Endothelial cell of umbilical vein (primary cell): ENCODE measurements around the gene CD160. TPM values are rescaled to one million over a fixed set of nuclear protein-coding genes. Genes with fewer than 3 reads are reported as not detected.

Experiments
- BruUV-seq: library from RNA; stranded (reverse); fragments of 400-500 nt; replicated peaks from 2 replicates; lab custom pipeline; 2021; lab: Mats Ljungman, UMichigan
- CTCF ChIA-PET: fragments of 300-600, 350-600 bp; sonication (Branson Sonifier 250); formaldehyde crosslinking; loops from one replicate; lab custom pipeline; 2021; ENCODE audit warnings: antibody characterized with exemption, inconsistent platforms; lab: Charles Lee
- POLR2A ChIA-PET: fragments of 300-600, 350-600 bp; sonication (Branson Sonifier 250); formaldehyde crosslinking; loops from one replicate; lab custom pipeline; 2021; ENCODE audit warnings: antibody characterized with exemption, inconsistent platforms; lab: Charles Lee
- DNase-seq: peaks from one replicate; pipeline ENCODE4 v3.0.0-alpha.2; 2011; ENCODE audit warnings: low read depth, low spot score
- FAIRE-seq: peaks from 2 replicates; lab custom pipeline; 2011; peaks lifted over from hg19 to GRCh38; lab: Jason Lieb, UNC
- H2AFZ ChIP-seq: 2 replicates; pipeline ENCODE4 v1.6.0; 2012; ENCODE audit warnings: low read depth, low read length, control low read depth, inconsistent platforms
- H3K27ac ChIP-seq: 2 replicates; pipeline ENCODE4 v1.5.1; 2011; ENCODE audit warnings: low read depth, mild to moderate bottlenecking, control low read depth, low read length, moderate library complexity; ENCODE audit not compliant: insufficient read depth
- H3K27me3 ChIP-seq, 2 experiments: 2 replicates each; pipeline versions ENCODE4 v1.6.0 to v1.6.1; 2011; ENCODE audit warnings: low read length in 2 of 2, mixed read lengths in 1 of 2; ENCODE audit not compliant: control insufficient read depth in 2 of 2, insufficient read depth in 2 of 2
- H3K36me3 ChIP-seq, 2 experiments: 2 replicates in 1 of 2; 3 replicates in 1 of 2; pipeline ENCODE4 v1.5.1; 2011; ENCODE audit warnings: low read length in 2 of 2, mild to moderate bottlenecking in 1 of 2, moderate library complexity in 1 of 2; ENCODE audit not compliant: control insufficient read depth in 2 of 2, insufficient read depth in 2 of 2; ENCODE audit errors: extremely low read depth in 1 of 2
- H3K4me1 ChIP-seq: 3 replicates; pipeline ENCODE4 v1.5.1; 2011; ENCODE audit warnings: mild to moderate bottlenecking, low read length; ENCODE audit not compliant: control insufficient read depth, insufficient read depth; ENCODE audit errors: extremely low read depth
- H3K4me2 ChIP-seq: 2 replicates; pipeline ENCODE4 v1.6.1; 2011; ENCODE audit warnings: low read length, control low read depth, mixed read lengths; ENCODE audit not compliant: insufficient read depth
- H3K4me3 ChIP-seq, 3 experiments: fragments of 200-600 bp in 1 of 3; sonication (generic), shearing (Covaris generic) in 1 of 3; replicated peaks in 1 of 3; 2 replicates each; pipeline ENCODE4 v1.5.1; 2011 to 2016; ENCODE audit warnings: control low read depth in 3 of 3, low read length in 3 of 3, mild to moderate bottlenecking in 2 of 3, inconsistent platforms in 1 of 3, low read depth in 1 of 3, moderate library complexity in 1 of 3; ENCODE audit not compliant: insufficient read depth in 1 of 3
- H3K79me2 ChIP-seq: 2 replicates; pipeline ENCODE4 v1.6.0; 2012; ENCODE audit warnings: low read length, inconsistent platforms; ENCODE audit not compliant: control insufficient read depth, insufficient read depth
- H3K9ac ChIP-seq: replicated peaks from 2 replicates; pipeline ENCODE3; 2011; ENCODE audit warnings: low read length, control low read depth; ENCODE audit not compliant: insufficient read depth; ENCODE audit errors: extremely low read depth
- H3K9me1 ChIP-seq: replicated peaks from 3 replicates; pipeline ENCODE4 v1.6.0; 2011; ENCODE audit warnings: mild to moderate bottlenecking, low read length; ENCODE audit not compliant: control insufficient read depth, insufficient read depth; ENCODE audit errors: extremely low read depth
- H3K9me3 ChIP-seq: replicated peaks from 2 replicates; pipeline ENCODE4 v1.5.1; 2012; ENCODE audit warnings: low read length, inconsistent platforms; ENCODE audit not compliant: control insufficient read depth, insufficient read depth
- H4K20me1 ChIP-seq: replicated peaks from 2 replicates; pipeline ENCODE3; 2011; ENCODE audit warnings: mild to moderate bottlenecking, low read length; ENCODE audit not compliant: control insufficient read depth, insufficient read depth; ENCODE audit errors: extremely low read depth
- EZH2 ChIP-seq: IDR thresholded peaks from 2 replicates; pipeline ENCODE4 v1.6.1; 2012; ENCODE audit warnings: borderline replicate concordance, low read depth, mild to moderate bottlenecking, moderate library complexity, low read length, inconsistent platforms; ENCODE audit not compliant: severe bottlenecking
- FOS ChIP-seq: IDR thresholded peaks from 2 replicates; pipeline ENCODE4 v1.6.1; 2011; ENCODE audit warnings: mild to moderate bottlenecking, low read length, moderate library complexity, borderline replicate concordance; ENCODE audit not compliant: insufficient read depth
- GATA2 ChIP-seq: IDR thresholded peaks from 2 replicates; pipeline ENCODE4 v1.7.0; 2011; ENCODE audit warnings: low read depth, mild to moderate bottlenecking, moderate library complexity, mixed read lengths, low read length; ENCODE audit not compliant: insufficient read length, insufficient read depth
- JUN ChIP-seq: IDR thresholded peaks from 2 replicates; pipeline ENCODE4 v1.6.1; 2011; ENCODE audit warnings: borderline replicate concordance, low read depth; ENCODE audit not compliant: insufficient read length, insufficient read depth
- MYC ChIP-seq: IDR thresholded peaks from one replicate; pipeline ENCODE4 v1.6.1; 2011; ENCODE audit warnings: mild to moderate bottlenecking, low read depth, low read length
- POLR2A ChIP-seq: IDR thresholded peaks from 2 replicates; pipeline ENCODE4 v1.6.1; 2012; ENCODE audit warnings: low read depth, mild to moderate bottlenecking, control low read depth, low read length
- POLR2AphosphoS5 ChIP-seq: IDR thresholded peaks from 2 replicates; pipeline ENCODE4 v1.6.1; 2012; ENCODE audit warnings: low read depth, mild to moderate bottlenecking, control low read depth, low read length, moderate library complexity; ENCODE audit not compliant: insufficient read depth
- dilution Hi-C: fragments of 300-500 bp; cut with MboI; formaldehyde crosslinking; loops from one replicate; pipeline ENCODE4 v1.15.0; 2019; ENCODE audit warnings: low sequenced_read_pairs; ENCODE audit not compliant: extremely low pct_ligation_motif_present
- intact Hi-C: fragments of 100-400 bp; cut with micrococcal nuclease; formaldehyde crosslinking; loops from one replicate; pipeline ENCODE4 v1.10.0; 2022
- polyA plus RNA-seq, 4 experiments: library from polyadenylated mRNA; depleted of rRNA in 3 of 4; stranded (reverse) in 3 of 4; unstranded in 1 of 4; fragments of >200 nt; gene quantifications; 2 replicates each; pipeline versions ENCODE4 v1.2.1 to v1.2.3, GENCODE V29; 2011 to 2012; ENCODE audit warnings: missing spikeins in 1 of 4
- total RNA-seq: library from RNA; stranded (reverse); gene quantifications from 2 replicates; pipeline ENCODE4 v1.2.3, GENCODE V29; 2021
- TF ChIP-seq, protein P1 (sequence below): IDR thresholded peaks from 2 replicates; pipeline ENCODE4 v1.6.1; 2011; ENCODE audit not compliant: insufficient read depth, insufficient read length
- TF ChIP-seq, protein P2 (sequence below), 2 donors: IDR thresholded peaks; 1 replicate in 1 of 2; 2 replicates in 1 of 2; pipeline ENCODE4 v1.5.1; 2011; ENCODE audit warnings: low read length in 2 of 2, mild to moderate bottlenecking in 2 of 2, moderate library complexity in 2 of 2, control low read depth in 1 of 2, inconsistent platforms in 1 of 2, low read depth in 1 of 2; ENCODE audit not compliant: insufficient read depth in 1 of 2; ENCODE audit errors: extremely low read depth in 1 of 2

CD160 gene
- total and polyA plus RNA-seq, 2 donors (not counting 3 experiments of a cell fraction or from before 2014, with no cell fraction given), result not detected

DNA sequence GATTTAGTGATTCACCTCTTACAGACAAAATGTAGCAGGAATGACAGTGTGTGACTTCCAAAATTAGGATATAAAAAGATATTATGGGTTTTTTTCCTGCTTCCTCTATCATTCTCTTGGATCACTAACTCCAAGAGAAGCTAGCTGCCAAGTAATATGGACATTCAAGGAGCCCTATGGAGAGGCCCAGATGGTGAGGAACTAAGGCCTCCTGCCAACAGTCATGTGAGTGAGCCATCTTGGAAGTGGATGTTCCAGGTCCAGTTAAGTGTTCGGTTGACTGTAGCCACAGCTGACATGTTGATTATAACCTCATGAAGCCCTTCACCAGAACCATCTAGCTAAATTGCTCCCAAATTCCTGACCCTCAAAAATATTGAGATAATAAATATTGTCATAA lies 38.8 kb downstream of the CD160 start:
- no peaks in the 10 kb centered on the region for H3K4me1 ChIP-seq
- dilution Hi-C loops (no loop called here), intact Hi-C loops (loop anchor here (10.0 kb wide), 1 partner anchor 67 kb away; the partner anchor contains the start of genes POLR3C and RNF115)
- BruUV-seq, result no TSS peak
- DNase-seq (no peak), FAIRE-seq (no peak)
- TF ChIP-seq EZH2 (no peak), GATA2 (no peak), POLR2AphosphoS5 (no peak), FOS (no peak), POLR2A (no peak), MYC (no peak), JUN (no peak)
- TF ChIP-seq, protein P1, sequence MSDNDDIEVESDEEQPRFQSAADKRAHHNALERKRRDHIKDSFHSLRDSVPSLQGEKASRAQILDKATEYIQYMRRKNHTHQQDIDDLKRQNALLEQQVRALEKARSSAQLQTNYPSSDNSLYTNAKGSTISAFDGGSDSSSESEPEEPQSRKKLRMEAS, result no peak
- TF ChIP-seq, protein P2, sequence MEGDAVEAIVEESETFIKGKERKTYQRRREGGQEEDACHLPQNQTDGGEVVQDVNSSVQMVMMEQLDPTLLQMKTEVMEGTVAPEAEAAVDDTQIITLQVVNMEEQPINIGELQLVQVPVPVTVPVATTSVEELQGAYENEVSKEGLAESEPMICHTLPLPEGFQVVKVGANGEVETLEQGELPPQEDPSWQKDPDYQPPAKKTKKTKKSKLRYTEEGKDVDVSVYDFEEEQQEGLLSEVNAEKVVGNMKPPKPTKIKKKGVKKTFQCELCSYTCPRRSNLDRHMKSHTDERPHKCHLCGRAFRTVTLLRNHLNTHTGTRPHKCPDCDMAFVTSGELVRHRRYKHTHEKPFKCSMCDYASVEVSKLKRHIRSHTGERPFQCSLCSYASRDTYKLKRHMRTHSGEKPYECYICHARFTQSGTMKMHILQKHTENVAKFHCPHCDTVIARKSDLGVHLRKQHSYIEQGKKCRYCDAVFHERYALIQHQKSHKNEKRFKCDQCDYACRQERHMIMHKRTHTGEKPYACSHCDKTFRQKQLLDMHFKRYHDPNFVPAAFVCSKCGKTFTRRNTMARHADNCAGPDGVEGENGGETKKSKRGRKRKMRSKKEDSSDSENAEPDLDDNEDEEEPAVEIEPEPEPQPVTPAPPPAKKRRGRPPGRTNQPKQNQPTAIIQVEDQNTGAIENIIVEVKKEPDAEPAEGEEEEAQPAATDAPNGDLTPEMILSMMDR (IDR thresholded peaks at IDR 0.05; ENCODE audit: extremely low read depth in 1 of 2, insufficient read depth in 1 of 2, low read depth in 1 of 2, low read length in 2 of 2), result no peak
- POLR2A ChIA-PET, result no interaction called here
- H4K20me1 ChIP-seq, result no peaks in the 10 kb centered on the region
- no peaks in the 10 kb centered on the region for H3K79me2 ChIP-seq
- no peaks in the 10 kb centered on the region for H3K9me3 ChIP-seq
- H3K27ac ChIP-seq, result no peak overlapping the region
- no peak overlapping the region for H3K4me3 ChIP-seq
- peaks cover 2 to 3% of the 10 kb centered on the region in 2 experiments for H3K36me3 ChIP-seq
- H3K9me1 ChIP-seq, result no peaks in the 10 kb centered on the region
- no peak overlapping the region for H3K4me2 ChIP-seq
- H3K27me3 ChIP-seq, result no peaks in the 10 kb centered on the region
- CTCF ChIA-PET, result interaction anchor here (0.7 to 2.3 kb wide), 5 partner anchors 11 to 68 kb away, joined by 3 to 6 read pairs (median 3); no protein-coding TSS in a partner anchor
- no peak overlapping the region for H3K9ac ChIP-seq
- H2AFZ ChIP-seq, result no peak overlapping the region
